Measurements from ENCODE around the gene OR56B1.
A peak's percentile ranks its signal among the peaks of the same experiment; 100 is the strongest.
"Not testable (repeated sequence)": the region's sequence is repeated elsewhere in the genome, so short reads cannot be mapped to it uniquely, and the experiment has no call there.

The OR56B1 gene

GRCh38 chr11:5736396-5736795, at the start of gene OR56B1:
OR56B1 (plus strand) TSS chr11:5736448; CDS start chr11:5736517, 69 bp downstream.
- no peak for DNase-seq (ENCODE audit: low spot score)

DNA sequence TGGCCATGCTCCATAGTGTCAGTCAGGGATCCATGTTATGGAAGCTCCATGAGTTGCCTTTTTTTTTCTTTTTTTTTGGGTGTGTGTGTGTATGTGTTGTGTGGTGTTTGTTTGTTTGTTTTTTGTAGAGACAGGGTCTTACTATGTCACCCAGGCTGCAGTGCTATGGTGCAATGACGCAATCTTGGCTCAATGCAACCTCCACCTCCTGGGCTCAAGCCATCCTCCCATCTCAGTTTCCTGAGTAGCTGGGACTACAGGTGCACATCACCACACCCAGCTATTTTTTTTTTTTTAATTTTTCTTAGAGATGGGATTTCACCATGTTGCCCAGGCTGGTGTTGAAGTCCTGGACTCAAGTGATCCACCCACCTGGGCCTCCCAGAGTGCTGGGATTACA, 47.8 kb upstream of the OR56B1 start:
- DNase-seq (ENCODE audit: low spot score) = peak; percentile 23

GRCh38 chr11:5689551-5689983, 46.7 kb upstream of the OR56B1 start, which contains the start of gene TRIM22:
TRIM22 (plus strand) TSS chr11:5689790; CDS start chr11:5696233, 6,443 bp downstream.
- DNase-seq (ENCODE audit: low spot score) = peak; percentile 53

DNA sequence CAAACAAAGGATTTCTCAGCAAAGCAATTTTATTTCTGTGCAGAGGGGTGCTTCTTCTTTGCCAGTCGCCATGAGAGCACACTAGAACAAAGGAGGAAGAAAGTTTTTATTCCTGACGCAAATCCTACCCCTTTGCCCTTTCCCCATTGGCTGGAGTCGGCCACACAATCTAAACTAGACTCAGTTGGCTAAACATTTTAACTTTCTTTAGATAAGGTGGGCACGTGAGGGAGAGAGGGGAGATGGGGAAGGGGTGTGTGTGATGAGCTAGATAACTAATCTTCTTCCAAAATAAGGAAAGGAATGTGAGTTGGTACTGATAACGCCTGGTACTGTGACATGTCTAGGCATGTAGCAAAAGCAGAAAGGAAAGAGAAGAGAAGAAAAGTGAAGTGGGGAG, 46.0 kb upstream of the OR56B1 start:
- DNase-seq (ENCODE audit: low spot score) = peak; percentile 69

DNA sequence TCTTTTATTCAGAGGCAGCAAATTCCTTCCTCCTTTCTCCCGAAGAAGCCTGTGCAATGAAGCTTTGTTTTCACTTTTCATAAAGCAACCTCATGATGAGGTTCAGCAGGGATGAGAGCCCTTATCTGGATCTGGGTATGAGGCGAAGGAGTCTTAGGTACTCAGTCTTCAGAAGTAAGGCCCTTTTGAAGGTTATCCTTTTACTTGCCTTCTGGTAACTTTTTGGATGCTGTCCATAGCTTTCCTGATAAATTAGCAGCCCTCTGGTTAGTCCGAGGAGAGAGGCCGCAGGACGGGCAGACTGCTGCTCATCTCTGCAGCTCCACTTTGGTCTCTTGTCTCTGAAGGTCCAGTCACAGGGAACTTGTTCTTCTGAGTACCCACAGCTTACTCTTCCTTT, 45.5 kb upstream of the OR56B1 start:
- no peak for DNase-seq (ENCODE audit: low spot score)

- peak; percentile 48 for DNase-seq (ENCODE audit: low spot score)
Observed at GRCh38 chr11:5691238-5691963, 44.8 kb upstream of the OR56B1 start.

DNA sequence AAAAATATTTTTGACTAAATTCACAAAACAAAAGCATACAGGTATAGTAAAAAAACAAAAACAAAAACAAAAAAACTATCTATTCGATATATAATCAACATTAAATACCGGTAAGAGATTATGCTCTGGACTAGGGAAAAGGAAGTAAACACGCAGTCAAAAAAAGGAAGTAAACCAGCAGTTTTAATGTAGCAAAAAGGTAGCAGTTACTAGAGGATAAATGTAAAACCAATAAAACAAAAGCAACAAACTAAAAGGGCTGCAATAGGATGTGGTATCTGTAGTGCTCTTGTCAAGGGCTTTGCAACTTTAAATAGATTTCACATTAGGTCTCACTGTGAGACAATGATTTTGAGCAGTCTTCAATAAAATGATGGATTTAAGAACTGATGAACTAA, 44.3 kb upstream of the OR56B1 start:
- peak; percentile 17 for DNase-seq (ENCODE audit: low spot score)

- DNase-seq (ENCODE audit: low spot score) = no peak
Observed at GRCh38 chr11:5694642-5695041, 41.6 kb upstream of the OR56B1 start.

DNA sequence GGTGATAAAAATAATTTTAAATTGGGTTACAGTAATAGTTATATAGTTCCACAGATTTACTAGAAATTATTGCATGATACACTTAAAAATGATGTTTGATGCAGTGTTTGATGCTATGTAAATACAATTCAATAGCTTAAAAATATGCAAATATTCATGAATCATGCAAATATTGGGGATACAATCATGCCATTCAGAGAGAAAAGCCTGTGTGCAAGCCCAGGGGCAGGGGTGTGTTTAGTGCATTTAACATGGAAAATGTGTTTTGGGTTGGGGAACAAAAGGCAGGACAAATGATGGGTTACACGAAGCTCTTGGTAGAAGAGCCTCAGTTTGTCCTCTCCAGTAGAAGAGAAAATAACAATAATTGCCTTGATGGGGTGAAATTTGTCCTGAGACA, 40.7 kb upstream of the OR56B1 start:
- DNase-seq (ENCODE audit: low spot score) = no peak

DNA sequence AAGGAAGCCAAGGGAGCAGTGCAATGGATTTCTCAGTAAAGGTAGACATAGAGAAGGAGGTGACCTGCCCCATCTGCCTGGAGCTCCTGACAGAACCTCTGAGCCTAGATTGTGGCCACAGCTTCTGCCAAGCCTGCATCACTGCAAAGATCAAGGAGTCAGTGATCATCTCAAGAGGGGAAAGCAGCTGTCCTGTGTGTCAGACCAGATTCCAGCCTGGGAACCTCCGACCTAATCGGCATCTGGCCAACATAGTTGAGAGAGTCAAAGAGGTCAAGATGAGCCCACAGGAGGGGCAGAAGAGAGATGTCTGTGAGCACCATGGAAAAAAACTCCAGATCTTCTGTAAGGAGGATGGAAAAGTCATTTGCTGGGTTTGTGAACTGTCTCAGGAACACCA, 40.0 kb upstream of the OR56B1 start:
- DNase-seq (ENCODE audit: low spot score) = no peak

DNA sequence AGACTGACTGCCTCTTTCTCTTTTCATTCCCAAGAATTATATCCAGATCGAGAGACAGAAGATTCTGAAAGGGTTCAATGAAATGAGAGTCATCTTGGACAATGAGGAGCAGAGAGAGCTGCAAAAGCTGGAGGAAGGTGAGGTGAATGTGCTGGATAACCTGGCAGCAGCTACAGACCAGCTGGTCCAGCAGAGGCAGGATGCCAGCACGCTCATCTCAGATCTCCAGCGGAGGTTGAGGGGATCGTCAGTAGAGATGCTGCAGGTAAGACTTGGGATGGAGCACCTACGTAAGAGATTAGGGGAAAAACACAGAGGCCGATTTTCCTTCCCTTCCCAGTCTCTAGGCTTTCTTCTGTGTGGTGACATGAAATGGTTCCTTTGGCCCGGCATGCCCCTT, 38.0 kb upstream of the OR56B1 start:
- DNase-seq (ENCODE audit: low spot score) = no peak

DNA sequence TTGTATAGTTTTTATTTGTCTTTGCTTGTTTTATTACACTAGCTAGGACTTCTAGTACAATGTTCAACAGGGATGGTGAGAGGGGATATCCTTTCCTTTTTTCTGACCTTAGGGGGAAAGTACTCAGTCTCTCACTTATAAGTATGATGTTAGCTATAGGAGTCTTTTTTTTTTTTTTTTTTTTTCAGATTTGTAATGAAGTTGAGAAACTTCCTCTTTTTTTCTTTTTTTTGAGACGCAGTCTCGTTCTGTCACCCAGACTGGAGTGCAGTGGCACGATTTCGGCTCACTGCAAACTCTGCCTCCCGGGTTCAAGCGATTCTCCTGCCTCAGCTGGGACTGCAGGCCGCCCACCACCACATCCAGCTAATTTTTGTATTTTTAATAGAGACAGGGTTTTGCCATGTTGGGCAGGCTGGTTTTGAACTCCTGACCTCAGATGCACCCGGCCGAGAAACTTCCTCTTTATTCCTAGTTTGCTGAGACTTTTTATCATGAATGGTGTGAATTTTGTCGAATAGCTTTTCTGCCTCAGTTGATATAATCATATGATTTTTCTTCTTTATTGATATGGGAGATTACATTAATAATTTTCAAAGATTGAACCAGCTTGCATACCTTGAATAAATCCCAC, 35.7 kb upstream of the OR56B1 start:
- DNase-seq (ENCODE audit: low spot score) = no peak

DNA sequence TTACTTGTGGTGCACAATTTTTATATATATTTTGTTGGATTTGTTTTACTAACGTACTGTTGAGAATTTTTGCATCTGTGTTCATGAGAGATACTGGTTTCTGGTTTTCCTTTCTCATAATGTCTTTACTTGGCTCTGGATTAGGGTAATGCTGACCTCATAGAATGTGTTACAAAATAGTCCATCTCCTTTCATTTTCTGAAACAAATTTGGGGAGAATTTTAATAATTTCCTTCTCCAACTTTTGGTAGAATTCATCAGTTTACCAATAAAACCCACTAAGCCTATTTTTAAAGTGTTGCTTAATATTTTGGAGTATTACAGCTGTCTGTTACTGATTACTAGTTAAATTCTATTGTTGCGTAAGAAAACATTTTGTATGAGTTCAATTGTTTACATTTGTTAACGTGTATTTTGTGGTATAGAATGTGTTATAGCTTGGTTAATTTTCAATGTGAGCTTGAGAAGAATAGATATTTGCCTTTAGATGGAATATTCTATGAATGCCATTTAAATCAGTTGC, 35.1 kb upstream of the OR56B1 start:
- no peak for DNase-seq (ENCODE audit: low spot score)

DNA sequence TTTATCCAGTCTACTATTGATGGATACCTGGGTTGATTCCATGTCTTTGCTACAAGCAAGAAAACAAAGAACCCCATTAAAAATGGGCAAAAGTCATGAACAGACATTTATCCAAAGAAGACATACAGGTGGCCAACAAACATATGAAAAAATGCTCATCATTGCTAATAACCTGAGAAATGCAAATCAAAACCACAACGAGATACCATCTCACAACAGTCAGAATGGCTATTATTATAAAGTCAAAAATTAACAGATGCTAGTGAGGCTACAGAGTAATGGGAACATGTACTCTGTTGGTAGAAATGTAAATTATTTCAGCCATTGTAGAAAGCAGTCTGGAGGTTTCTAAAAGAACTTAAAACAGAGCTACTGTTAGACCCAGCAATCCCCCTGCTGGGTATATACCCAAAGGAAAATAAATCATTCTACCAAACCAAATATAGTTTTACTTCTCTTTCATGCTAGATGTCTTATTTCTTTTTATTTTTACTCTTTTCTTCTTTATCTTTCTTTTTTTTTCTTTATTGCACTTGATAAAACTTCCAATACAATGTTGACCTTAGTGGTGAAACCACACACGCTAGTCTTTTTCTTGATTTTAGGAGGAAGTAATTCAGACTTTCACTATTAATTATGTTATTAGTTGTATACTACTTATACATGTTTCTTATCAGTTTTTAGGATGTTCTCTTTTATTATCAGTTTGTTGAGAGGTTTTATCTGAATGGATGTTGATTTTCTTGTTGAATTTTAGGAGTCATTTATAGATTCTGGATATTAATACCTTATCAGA, 32.3 kb upstream of the OR56B1 start:
- no peak for DNase-seq (ENCODE audit: low spot score)

DNA sequence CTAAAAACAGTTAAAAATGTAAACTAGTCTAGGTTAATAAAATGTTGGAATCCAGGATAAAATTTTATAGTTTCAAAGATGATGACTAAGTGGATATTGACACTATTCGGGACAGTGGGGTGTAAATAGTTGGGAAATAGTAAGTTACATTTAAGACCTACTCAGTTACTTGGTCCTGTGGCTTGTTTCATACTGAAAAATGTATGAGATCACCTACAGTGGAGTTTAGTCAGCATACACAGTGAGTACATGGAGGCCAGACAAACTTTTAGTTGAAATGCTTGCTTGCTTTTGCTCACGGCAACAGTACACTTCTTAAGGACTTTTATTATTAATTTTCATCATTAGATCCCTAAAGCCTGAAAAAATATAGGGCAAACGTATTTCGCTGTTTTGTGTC, 30.6 kb upstream of the OR56B1 start:
- DNase-seq (ENCODE audit: low spot score) = no peak

GRCh38 chr11:5712507-5712906, 23.7 kb upstream of the OR56B1 start:
- DNase-seq (ENCODE audit: low spot score) = peak; percentile 45

DNA sequence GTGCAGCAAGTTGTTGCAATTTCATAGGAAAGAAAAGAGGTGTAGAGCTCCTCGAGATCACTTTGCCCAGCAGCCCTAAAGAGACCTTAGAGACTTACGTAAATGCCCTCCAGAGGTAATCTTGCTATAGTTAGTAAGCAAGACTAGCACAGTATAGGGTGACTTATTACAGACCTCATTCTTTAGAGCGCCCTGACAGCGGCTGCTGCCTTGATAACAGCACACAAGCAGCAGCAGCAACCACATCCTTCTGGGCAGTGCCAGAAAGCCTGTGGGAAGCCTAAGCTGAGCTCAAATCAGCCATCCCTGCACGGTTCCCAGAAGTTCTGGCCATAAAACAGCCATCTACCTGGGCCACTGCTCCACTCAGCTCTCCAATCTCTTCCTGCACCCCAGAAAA, 22.6 kb upstream of the OR56B1 start:
- DNase-seq (ENCODE audit: low spot score) = no peak

- DNase-seq (ENCODE audit: low spot score) = not testable (repeated sequence)
Observed at GRCh38 chr11:5716518-5716917, 19.7 kb upstream of the OR56B1 start.

DNA sequence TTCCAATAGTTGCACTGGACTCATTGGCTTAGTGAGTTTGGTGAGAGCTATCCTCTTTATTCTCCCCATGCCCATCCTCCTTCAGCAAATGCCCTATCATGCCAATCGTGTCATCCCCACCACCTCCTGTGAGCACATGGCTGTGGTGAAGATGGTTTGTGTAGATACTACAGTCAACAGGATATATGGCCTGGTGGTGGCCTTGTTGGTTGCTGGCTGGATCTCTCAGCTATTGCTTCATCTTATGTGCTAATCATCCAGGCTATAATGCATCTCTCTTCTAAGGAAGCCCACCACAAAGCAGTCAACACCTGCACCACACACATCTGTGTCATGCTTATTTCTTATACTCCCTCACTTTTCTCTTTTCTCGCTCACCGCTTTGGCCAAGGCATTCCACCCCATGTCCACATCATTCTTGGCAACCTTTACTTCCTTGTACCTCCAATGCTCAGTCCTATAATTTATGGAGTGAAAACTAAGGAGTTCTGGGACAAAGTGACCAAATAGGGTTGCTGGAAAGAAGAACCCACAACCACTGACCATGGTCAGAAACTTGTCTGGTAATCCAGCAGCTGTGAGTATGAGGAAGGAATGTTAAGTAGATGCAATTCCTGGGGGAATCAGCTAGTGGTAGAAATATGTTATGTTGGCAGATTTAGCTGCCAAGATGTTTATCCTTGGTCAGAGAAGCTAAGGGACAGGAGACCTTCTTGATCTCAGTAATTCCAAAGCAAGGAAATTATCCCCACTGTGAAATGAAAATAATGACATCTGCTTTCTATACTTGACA, 16.3 kb upstream of the OR56B1 start:
- no peak for DNase-seq (ENCODE audit: low spot score)

- no peak for DNase-seq (ENCODE audit: low spot score)
Observed at GRCh38 chr11:5722622-5723021, 13.6 kb upstream of the OR56B1 start.

DNA sequence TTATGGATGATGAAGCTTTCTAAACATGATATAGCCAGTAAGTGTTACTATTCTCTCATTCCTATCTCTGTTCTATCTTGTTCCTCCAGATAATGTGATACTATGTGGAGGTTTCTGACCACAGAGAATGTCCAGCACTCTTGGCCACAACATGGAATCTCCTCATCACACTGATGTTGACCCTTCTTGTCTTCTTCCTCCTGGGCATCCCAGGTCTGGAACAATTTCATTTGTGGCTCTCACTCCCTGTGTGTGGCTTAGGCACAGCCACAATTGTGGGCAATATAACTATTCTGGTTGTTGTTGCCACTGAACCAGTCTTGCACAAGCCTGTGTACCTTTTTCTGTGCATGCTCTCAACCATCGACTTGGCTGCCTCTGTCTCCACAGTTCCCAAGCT, 9.9 kb upstream of the OR56B1 start:
- DNase-seq (ENCODE audit: low spot score) = no peak

- no peak for DNase-seq (ENCODE audit: low spot score)
Observed at GRCh38 chr11:5727691-5728090, 8.6 kb upstream of the OR56B1 start.
